Measurements from ENCODE around the gene NEDD4L. TPM values are rescaled to one million over a fixed set of nuclear protein-coding genes. Genes with fewer than 3 reads are reported as not detected.

Gene NEDD4L
- total RNA-seq, 6 experiments from 2014 or later, result 11.2 to 28.1 (median 15.7) TPM

- no peak overlapping the region for H3K4me3 Mint-ChIP-seq
- peaks cover 8% of the 10 kb centered on the region for H3K36me3 Mint-ChIP-seq (ENCODE audit: low read depth)
- no peaks in the 10 kb centered on the region for H3K9me3 Mint-ChIP-seq
- DNase-seq, result no peak
- H3K27ac Mint-ChIP-seq, result no peak overlapping the region
- no peaks in the 10 kb centered on the region; the same call in 1 of the 2 replicates for H3K27me3 Mint-ChIP-seq (ENCODE audit: insufficient read depth)
- no peaks in the 10 kb centered on the region for H3K4me1 Mint-ChIP-seq (ENCODE audit: low read depth)
- TF ChIP-seq CTCF (IDR thresholded peaks at IDR 0.05), result no peak
Observed at GRCh38 chr18:58382446-58382845, 338.4 kb downstream of the NEDD4L start.

- TF ChIP-seq CTCF (IDR thresholded peaks at IDR 0.05), result no peak
- Mint-ChIP-seq H3K27ac (no peak overlapping the region), H3K27me3 (ENCODE audit: insufficient read depth) (no peaks in the 10 kb centered on the region; the same call in 1 of the 2 replicates), H3K9me3 (no peaks in the 10 kb centered on the region), H3K4me1 (ENCODE audit: low read depth) (no peaks in the 10 kb centered on the region), H3K4me3 (no peak overlapping the region), H3K36me3 (ENCODE audit: low read depth) (peaks cover 12% of the 10 kb centered on the region)
- DNase-seq, result no peak
Observed at GRCh38 chr18:58385472-58385871, 341.4 kb downstream of the NEDD4L start.

- no peaks in the 10 kb centered on the region; the same call in 1 of the 2 replicates for H3K27me3 Mint-ChIP-seq (ENCODE audit: insufficient read depth)
- no peaks in the 10 kb centered on the region for H3K9me3 Mint-ChIP-seq
- H3K4me1 Mint-ChIP-seq (ENCODE audit: low read depth), result no peaks in the 10 kb centered on the region
- TF ChIP-seq CTCF (IDR thresholded peaks at IDR 0.05), result no peak
- peaks cover 12% of the 10 kb centered on the region for H3K36me3 Mint-ChIP-seq (ENCODE audit: low read depth)
- H3K27ac Mint-ChIP-seq, result no peak overlapping the region
- H3K4me3 Mint-ChIP-seq, result no peak overlapping the region
- DNase-seq, result no peak
Observed at GRCh38 chr18:58386780-58387179, 342.8 kb downstream of the NEDD4L start.

- no peak overlapping the region for H3K27ac Mint-ChIP-seq
- H3K27me3 Mint-ChIP-seq (ENCODE audit: insufficient read depth), result no peaks in the 10 kb centered on the region; the same call in 1 of the 2 replicates
- peaks cover 15% of the 10 kb centered on the region for H3K36me3 Mint-ChIP-seq (ENCODE audit: low read depth)
- H3K4me3 Mint-ChIP-seq, result no peak overlapping the region
- no peaks in the 10 kb centered on the region for H3K9me3 Mint-ChIP-seq
- no peak for DNase-seq
- H3K4me1 Mint-ChIP-seq (ENCODE audit: low read depth), result peaks cover 5% of the 10 kb centered on the region
- TF ChIP-seq CTCF (IDR thresholded peaks at IDR 0.05), result no peak
Observed at GRCh38 chr18:58387716-58388115, 343.7 kb downstream of the NEDD4L start.

GRCh38 chr18:58388736-58389135 lies 344.7 kb downstream of the NEDD4L start:
- peaks cover 11% of the 10 kb centered on the region for H3K36me3 Mint-ChIP-seq (ENCODE audit: low read depth)
- H3K4me3 Mint-ChIP-seq, result no peak overlapping the region
- DNase-seq, result no peak
- no peaks in the 10 kb centered on the region; the same call in 1 of the 2 replicates for H3K27me3 Mint-ChIP-seq (ENCODE audit: insufficient read depth)
- H3K27ac Mint-ChIP-seq, result no peak overlapping the region
- no peaks in the 10 kb centered on the region for H3K9me3 Mint-ChIP-seq
- H3K4me1 Mint-ChIP-seq (ENCODE audit: low read depth), result peaks cover 14% of the 10 kb centered on the region
- no peak for TF ChIP-seq CTCF (IDR thresholded peaks at IDR 0.05)

- H3K36me3 Mint-ChIP-seq (ENCODE audit: low read depth), result peaks cover 8% of the 10 kb centered on the region; the same call in 1 of the 2 replicates
- no peaks in the 10 kb centered on the region; the same call in 1 of the 2 replicates for H3K27me3 Mint-ChIP-seq (ENCODE audit: insufficient read depth)
- H3K4me3 Mint-ChIP-seq, result no peak overlapping the region
- H3K27ac Mint-ChIP-seq, result no peak overlapping the region
- no peak for DNase-seq
- TF ChIP-seq CTCF (IDR thresholded peaks at IDR 0.05), result no peak
- H3K4me1 Mint-ChIP-seq (ENCODE audit: low read depth), result peaks cover 24% of the 10 kb centered on the region
- H3K9me3 Mint-ChIP-seq, result no peaks in the 10 kb centered on the region
Observed at GRCh38 chr18:58389745-58390144, 345.7 kb downstream of the NEDD4L start.
